Inferior parietal cortex (tissue), 1 donor: ENCODE results near the gene IHH.

ENCODE experiments used
- DNase-seq: peaks from one replicate; pipeline ENCODE4 v3.0.0-alpha.2; 2016; ENCODE audit errors: extremely low spot score

The IHH gene

DNA sequence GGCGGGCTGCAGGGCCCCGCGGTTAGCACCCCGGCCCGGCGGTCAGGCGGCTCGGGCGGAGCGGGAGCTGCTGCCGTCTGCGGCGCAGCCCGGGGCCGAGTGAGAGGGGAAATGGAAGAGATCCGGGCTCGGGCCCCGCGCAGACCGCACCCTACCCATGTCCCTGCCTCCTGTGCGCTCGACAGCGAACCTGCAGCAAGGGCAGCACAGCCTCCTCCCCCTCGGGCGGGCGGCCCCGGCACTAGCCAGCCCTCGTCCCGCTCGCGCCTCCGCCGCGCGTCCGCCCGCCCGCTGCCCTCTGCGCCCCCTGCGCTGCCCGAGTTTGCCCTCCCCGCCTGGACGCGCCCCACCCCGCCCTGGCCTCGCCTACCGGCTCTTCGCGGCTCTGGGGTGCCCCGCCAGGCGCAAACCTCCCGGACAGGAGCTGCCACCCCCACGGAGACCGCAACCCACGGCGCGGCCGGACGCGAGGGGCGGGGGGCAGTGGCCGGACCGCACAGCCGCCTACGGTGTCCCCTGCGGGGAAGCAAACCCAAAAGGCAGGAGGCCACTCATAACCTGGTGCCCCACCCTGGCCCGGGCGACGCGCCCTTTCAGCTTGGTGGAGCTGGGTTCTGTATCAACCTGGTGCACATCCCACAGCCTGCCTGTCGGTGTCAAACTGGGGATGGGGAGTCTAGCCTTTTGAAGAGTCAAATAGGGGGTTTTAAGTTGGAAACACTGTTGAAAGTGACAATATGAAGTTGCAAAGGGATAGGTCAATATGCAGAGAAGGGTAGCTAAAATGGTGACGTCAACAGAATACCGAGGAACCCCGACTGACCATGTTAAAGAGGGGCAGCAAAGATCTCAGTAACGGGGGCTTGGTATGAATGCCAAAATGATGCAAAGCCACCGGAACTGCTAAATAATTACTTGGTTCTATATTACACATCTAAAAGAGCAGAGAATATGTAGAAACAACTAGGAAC lies at the start of gene IHH:
Gene IHH, minus strand, starts transcription at position 101 of the 971 bp plus-strand sequence. CDS start 454 bp downstream, outside the sequence.
- no peak for DNase-seq

GRCh38 chr2:219109471-219109870 lies 48.8 kb upstream of the IHH start:
- no peak for DNase-seq

- DNase-seq = no peak
Measured at GRCh38 chr2:219107758-219108157, 47.0 kb upstream of the IHH start.

GRCh38 chr2:219106251-219106650 lies 45.5 kb upstream of the IHH start:
- DNase-seq = no peak

GRCh38 chr2:219104107-219105035 lies 43.6 kb upstream of the IHH start:
- DNase-seq = no peak

DNA sequence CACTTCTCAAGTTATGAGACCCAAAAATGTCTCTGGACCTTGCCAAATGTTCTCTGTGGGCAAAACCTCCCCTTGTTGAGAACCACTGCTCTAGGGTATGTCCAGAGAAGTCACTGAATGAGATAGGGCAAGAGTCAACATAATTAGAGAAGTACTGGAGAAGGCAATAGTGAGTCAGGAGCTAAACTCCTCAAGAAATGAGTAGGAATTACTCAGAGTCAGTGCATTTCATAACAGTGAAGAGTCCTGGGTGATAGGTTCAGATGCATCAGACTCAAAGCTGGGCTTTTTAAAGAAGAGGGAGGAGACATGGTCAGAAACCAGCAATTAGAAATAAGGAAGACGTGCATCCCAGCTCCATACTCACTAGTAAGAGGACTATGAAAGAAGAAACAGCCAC lies 38.6 kb upstream of the IHH start:
- no peak for DNase-seq

- DNase-seq = no peak
Measured at GRCh38 chr2:219095406-219095935, 34.8 kb upstream of the IHH start.

DNA sequence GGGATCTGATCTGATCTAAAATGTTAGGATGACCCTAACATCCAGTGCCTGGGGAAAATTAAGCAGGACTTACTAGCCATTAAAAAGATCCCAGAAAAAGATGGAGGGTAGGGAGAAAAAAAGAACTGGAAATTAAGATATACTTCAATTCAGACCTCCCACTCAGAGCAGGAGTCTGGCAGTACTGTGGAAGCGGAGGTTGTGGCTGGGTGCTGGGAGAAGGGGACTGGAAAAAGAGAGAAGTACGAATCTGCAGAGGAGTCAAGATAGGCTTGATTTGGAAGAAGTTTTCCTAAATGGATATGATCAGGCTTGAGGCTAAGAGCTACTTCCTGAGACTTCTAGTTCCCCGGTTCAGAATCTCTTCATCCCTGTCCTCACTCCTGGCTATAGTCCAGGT lies 33.5 kb upstream of the IHH start:
- DNase-seq = no peak

- DNase-seq = no peak
Measured at GRCh38 chr2:219090436-219091299, 29.9 kb upstream of the IHH start.

- no peak for DNase-seq
Measured at GRCh38 chr2:219089330-219089729, 28.6 kb upstream of the IHH start.

- no peak for DNase-seq
Measured at GRCh38 chr2:219087848-219088247, 27.1 kb upstream of the IHH start.

DNA sequence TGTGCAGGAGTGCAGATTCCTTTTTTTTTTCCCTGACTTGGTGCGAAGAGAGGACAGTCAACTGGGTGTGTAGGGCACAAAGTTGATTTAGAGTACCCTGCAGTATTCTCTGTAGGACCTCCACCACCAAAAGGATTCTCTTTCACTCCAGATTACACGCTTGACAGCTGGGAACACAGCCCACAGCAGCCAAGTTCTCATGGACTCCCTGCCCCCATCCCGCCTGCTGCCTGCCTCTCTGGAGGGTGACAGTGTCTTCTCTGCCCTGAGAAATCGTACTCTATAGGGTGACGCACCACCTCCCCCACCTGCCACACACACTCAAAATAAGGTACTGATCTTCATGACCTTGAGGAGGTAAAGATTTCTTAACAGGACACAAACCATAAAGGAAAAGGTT lies 26.6 kb upstream of the IHH start:
- DNase-seq = no peak

DNA sequence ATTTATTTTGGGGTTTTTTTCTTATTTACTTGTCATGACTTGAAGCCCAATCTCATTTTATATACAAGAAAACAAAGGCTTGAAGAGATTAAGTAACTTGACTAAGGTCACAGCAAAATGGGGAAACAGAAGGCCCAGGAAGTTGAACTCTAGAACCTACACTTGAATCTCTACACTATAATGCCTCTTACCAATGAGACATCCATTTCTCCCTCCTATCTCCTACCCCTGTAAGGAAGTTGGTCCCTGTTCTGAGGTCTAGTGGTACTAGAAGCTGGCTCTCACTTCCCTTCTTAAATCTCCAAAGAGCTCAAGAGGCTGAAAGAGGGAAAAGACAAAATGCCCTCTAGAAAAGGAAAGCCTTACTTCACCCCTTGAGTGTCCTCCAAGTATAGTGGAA lies 25.5 kb upstream of the IHH start:
- no peak for DNase-seq

GRCh38 chr2:219084791-219085190 lies 24.1 kb upstream of the IHH start:
- no peak for DNase-seq

DNA sequence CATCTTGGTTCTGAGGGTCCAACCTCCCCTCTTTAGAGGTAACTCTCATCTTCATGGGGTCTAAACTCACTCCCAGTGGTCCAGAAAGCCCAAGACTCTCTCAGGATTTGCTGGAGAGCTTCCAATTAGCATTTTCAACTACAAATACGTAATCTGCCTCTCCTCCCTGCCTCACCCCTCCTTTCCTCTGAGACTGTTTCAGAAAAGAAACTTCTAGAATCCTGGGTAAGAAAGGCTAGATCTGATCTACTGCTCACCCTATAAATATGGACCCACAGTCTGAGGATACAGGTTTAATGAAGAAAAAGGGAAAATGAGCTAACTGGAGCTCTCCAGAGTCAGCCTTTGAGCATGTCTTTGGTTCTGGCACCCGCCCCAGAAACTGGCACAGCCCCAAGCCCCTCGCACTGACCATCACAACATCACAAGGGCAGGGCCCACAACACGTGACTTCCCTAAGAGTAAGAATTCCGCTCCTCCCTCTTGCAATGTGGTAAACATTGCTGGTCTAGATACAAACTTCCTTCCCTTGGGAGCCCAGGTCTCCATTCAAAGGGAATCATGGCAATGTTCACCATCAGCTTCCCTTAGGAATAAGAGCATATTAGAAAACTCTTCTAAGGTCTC lies 21.7 kb upstream of the IHH start:
- DNase-seq = no peak

DNA sequence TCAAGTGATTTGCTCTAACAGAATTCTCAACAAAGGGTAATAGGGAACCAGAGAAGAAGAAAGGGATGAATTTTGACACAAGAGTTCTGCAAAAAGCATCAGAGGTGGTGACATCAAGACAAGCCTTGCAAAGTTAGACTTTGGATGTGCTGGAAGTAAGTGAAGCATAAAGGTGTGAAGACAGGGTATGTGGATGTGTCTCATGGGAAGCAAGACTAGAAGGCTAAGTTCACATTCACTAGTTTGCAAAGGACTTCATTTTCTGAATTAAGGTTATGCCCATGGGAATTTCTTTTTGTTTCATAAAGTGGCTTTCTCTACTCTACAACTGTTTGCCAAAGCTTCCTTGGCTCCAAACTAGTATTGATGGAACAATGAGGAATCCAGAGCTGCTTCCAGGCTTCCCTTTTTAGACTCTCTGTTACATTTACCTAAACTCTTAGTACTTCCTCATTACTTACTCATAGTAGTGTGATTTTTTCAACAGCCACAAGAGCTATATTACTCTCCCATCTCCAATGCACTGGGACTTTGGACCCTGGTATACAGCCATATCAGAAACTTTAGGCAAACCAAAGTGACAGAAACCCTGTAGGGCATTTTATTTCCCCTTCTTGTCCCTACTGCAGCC lies 21.1 kb upstream of the IHH start:
- DNase-seq = no peak

GRCh38 chr2:219081096-219081495 lies 20.4 kb upstream of the IHH start:
- DNase-seq = no peak

GRCh38 chr2:219079417-219079816 lies 18.7 kb upstream of the IHH start:
- no peak for DNase-seq

GRCh38 chr2:219078951-219079350 lies 18.2 kb upstream of the IHH start:
- DNase-seq = no peak

GRCh38 chr2:219078126-219078525 lies 17.4 kb upstream of the IHH start:
- DNase-seq = no peak
